HG03097 (cell line): ENCODE data around the gene FLCN.
"Not testable (repeated sequence)": the region's sequence is repeated elsewhere in the genome, so short reads cannot be mapped to it uniquely, and the experiment has no call there.

Experiments used
- ATAC-seq: cut with Tn5 transposase; IDR thresholded peaks from one replicate; pipeline ENCODE4 v1.9.1; 2021; ENCODE audit not compliant: unreplicated experiment, low FRiP score

The FLCN gene

GRCh38 chr17:17214646-17215436, 22.1 kb downstream of the FLCN start:
- no peak for ATAC-seq

- no peak for ATAC-seq
These were observed 23.2 kb downstream of the FLCN start for GRCh38 chr17:17213775-17214174.

- no peak for ATAC-seq
These were observed 29.0 kb downstream of the FLCN start for GRCh38 chr17:17207998-17208397.

GRCh38 chr17:17206913-17207335, 30.0 kb downstream of the FLCN start:
- no peak for ATAC-seq

GRCh38 chr17:17206124-17206912, 30.6 kb downstream of the FLCN start, which contains the start of gene PLD6:
Gene PLD6 (minus strand): TSS chr17:17206333. CDS start chr17:17206286, 47 bp downstream.
- ATAC-seq, result peak; percentile 54

- peak; percentile 30 for ATAC-seq
These were observed 31.4 kb downstream of the FLCN start for GRCh38 chr17:17205368-17206123.

- no peak for ATAC-seq
These were observed 32.2 kb downstream of the FLCN start for GRCh38 chr17:17204635-17205231.

GRCh38 chr17:17204041-17204591, 32.9 kb downstream of the FLCN start:
- no peak for ATAC-seq

GRCh38 chr17:17203173-17203730, 33.7 kb downstream of the FLCN start:
- no peak for ATAC-seq

GRCh38 chr17:17201907-17202306, 35.1 kb downstream of the FLCN start:
- no peak for ATAC-seq

GRCh38 chr17:17201271-17201670, 35.7 kb downstream of the FLCN start:
- no peak for ATAC-seq

GRCh38 chr17:17200831-17201230, 36.1 kb downstream of the FLCN start:
- no peak for ATAC-seq

GRCh38 chr17:17200311-17200710, 36.7 kb downstream of the FLCN start:
- ATAC-seq, result no peak

- no peak for ATAC-seq
These were observed 38.7 kb downstream of the FLCN start for GRCh38 chr17:17198281-17198680.

- no peak for ATAC-seq
These were observed 40.2 kb downstream of the FLCN start for GRCh38 chr17:17196776-17197175.

GRCh38 chr17:17195466-17195865, 41.5 kb downstream of the FLCN start:
- not testable (repeated sequence) for ATAC-seq

- no peak for ATAC-seq
These were observed 45.0 kb downstream of the FLCN start for GRCh38 chr17:17191961-17192381.

- ATAC-seq, result no peak
These were observed 45.6 kb downstream of the FLCN start for GRCh38 chr17:17191346-17191792.

GRCh38 chr17:17190188-17190587, 46.8 kb downstream of the FLCN start:
- ATAC-seq, result no peak

- ATAC-seq, result no peak
These were observed 47.4 kb downstream of the FLCN start for GRCh38 chr17:17189559-17189958.
